Amniotic epithelial cell (primary cell): Measurements from ENCODE around the gene PTGES3L.
"Not testable (repeated sequence)": the region's sequence is repeated elsewhere in the genome, so short reads cannot be mapped to it uniquely, and the experiment has no call there.

Experiments
- DNase-seq: peaks from one replicate; pipeline ENCODE4 v3.0.0-alpha.2; 2010; ENCODE audit warnings: low read depth

The PTGES3L gene

GRCh38 chr17:42919522-42920077, 60.3 kb downstream of the PTGES3L start:
- not testable (repeated sequence) for DNase-seq

GRCh38 chr17:42918902-42919521, 60.9 kb downstream of the PTGES3L start:
- DNase-seq: no peak
